Nephron (organoid): ENCODE results near the gene FOXO1.
A peak's percentile ranks its signal among the peaks of the same experiment; 100 is the strongest.

Experiments
- H3K27ac Mint-ChIP-seq, 3 experiments: 2 replicates each; pipeline ENCODE4 v1.8.0; 2020; ENCODE audit warnings: mixed read lengths in 3 of 3, mild to moderate bottlenecking in 2 of 3, moderate library complexity in 1 of 3
- H3K27me3 Mint-ChIP-seq: 2 replicates; pipeline ENCODE4 v1.8.0; 2021; ENCODE audit warnings: low read depth, mild to moderate bottlenecking, moderate library complexity, mixed read lengths
- H3K36me3 Mint-ChIP-seq: 2 replicates; pipeline ENCODE4 v1.8.0; 2020; ENCODE audit warnings: low read depth, mixed read lengths
- H3K4me1 Mint-ChIP-seq: 2 replicates; pipeline ENCODE4 v1.8.0; 2020; ENCODE audit warnings: mixed read lengths
- H3K4me3 Mint-ChIP-seq, 3 experiments: 2 replicates each; pipeline ENCODE4 v1.8.0; 2020; ENCODE audit warnings: mild to moderate bottlenecking in 3 of 3, mixed read lengths in 3 of 3, moderate library complexity in 2 of 3
- H3K9me3 Mint-ChIP-seq: 2 replicates; pipeline ENCODE4 v1.8.0; 2020; ENCODE audit warnings: mixed read lengths
- TF ChIP-seq, protein P1 (sequence below), 3 experiments: fragments of 200-600 bp; sonication (generic); IDR thresholded peaks; one replicate each; pipeline ENCODE4 v1.5.0; 2021; ENCODE audit warnings: antibody characterized with exemption in 3 of 3; ENCODE audit not compliant: unreplicated experiment in 3 of 3

FOXO1 gene

DNA sequence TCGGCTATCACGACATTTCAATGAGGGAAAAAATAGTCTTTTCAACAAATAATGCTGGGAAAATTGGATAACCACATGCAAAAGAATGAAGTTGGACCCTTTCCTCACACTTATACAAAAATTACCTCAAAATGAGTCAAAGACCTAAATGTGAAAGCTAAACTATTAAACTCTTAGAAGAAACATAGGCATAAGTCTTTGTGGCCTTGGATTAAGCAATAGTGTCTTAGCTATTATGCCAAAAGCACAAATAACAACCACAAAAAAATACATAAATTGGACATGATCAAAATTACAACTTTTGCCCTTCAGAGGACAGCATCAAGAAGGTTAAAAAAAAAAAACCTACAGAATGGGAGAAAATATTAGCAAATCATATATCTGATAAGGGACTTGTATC lies 156.6 kb downstream of the FOXO1 start:
- Mint-ChIP-seq H3K9me3 (peaks cover 8% of the 10 kb centered on the region), H3K4me1 (peaks cover 15% of the 10 kb centered on the region), H3K36me3 (no peaks in the 10 kb centered on the region), H3K27ac (no peak overlapping the region), H3K4me3 (no peak overlapping the region), H3K27me3 (peaks cover 3% of the 10 kb centered on the region)
- TF ChIP-seq, protein P1, sequence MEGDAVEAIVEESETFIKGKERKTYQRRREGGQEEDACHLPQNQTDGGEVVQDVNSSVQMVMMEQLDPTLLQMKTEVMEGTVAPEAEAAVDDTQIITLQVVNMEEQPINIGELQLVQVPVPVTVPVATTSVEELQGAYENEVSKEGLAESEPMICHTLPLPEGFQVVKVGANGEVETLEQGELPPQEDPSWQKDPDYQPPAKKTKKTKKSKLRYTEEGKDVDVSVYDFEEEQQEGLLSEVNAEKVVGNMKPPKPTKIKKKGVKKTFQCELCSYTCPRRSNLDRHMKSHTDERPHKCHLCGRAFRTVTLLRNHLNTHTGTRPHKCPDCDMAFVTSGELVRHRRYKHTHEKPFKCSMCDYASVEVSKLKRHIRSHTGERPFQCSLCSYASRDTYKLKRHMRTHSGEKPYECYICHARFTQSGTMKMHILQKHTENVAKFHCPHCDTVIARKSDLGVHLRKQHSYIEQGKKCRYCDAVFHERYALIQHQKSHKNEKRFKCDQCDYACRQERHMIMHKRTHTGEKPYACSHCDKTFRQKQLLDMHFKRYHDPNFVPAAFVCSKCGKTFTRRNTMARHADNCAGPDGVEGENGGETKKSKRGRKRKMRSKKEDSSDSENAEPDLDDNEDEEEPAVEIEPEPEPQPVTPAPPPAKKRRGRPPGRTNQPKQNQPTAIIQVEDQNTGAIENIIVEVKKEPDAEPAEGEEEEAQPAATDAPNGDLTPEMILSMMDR (IDR thresholded peaks at IDR 0.05; ENCODE audit: unreplicated experiment in 3 of 3), result no peak

DNA sequence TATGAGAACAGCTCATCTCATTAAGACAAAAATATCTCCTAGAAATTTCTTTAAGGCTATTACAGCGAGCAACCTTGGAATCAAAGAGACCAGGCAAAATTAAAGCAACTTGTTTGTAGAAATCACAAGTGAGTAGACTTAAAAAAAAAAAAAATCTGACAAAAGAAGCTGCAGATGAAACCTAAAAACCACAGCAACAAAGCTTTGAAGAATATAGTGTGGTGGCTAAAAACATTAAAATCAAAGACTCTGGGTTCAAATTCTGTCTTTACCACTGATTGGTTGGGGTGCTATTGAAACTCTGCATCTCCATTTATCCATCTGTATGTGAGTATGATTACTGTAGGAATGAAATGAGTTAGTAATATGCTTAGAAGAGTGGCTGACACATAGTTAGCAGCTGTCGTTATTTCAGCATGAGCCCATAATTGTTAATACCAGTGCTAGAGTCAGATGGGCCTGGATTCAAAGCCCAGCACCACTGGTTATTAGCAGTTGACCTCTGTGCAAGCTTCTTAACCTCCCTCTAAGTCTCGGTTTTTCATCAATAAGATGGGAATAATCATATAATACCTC lies 157.6 kb downstream of the FOXO1 start:
- Mint-ChIP-seq H3K36me3 (no peaks in the 10 kb centered on the region), H3K27ac (peak overlapping the region in 1 of 3 experiments; percentile 40)
- TF ChIP-seq, protein P1 (IDR thresholded peaks at IDR 0.05; ENCODE audit: unreplicated experiment in 3 of 3), result no peak

DNA sequence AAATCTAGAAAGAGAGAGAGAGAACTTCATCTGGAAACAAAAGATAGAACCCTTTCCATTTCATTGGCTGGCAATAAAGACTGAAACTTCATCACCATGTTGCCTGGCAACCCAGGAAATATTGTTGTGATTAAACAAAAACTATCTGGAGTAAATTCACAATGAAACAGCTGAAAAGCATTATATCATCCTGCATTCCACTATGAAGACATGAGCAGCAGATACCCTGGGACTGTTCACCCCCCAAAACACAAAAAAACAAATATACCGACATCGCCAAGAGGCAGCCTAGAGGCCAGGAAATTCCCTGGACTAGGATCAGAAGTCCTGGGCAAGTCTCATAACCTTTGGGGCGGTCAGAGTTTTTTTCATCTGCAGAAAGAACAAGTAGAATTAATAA lies 158.3 kb downstream of the FOXO1 start:
- TF ChIP-seq, protein P1 (IDR thresholded peaks at IDR 0.05; ENCODE audit: unreplicated experiment in 3 of 3), result no peak
- peaks cover 8% of the 10 kb centered on the region for H3K9me3 Mint-ChIP-seq
- H3K36me3 Mint-ChIP-seq, result no peaks in the 10 kb centered on the region
- H3K27ac Mint-ChIP-seq, result peak overlapping the region in 2 of 3 experiments; percentile 39 to 40
- H3K4me1 Mint-ChIP-seq, result peaks cover 24% of the 10 kb centered on the region
- no peak overlapping the region for H3K4me3 Mint-ChIP-seq
- H3K27me3 Mint-ChIP-seq, result peaks cover 3% of the 10 kb centered on the region

More for the DNA sequence above, 157.6 kb downstream of the FOXO1 start:
- H3K4me3 Mint-ChIP-seq, result no peak overlapping the region
- peaks cover 3% of the 10 kb centered on the region for H3K27me3 Mint-ChIP-seq
- H3K9me3 Mint-ChIP-seq, result peaks cover 8% of the 10 kb centered on the region
- peaks cover 24% of the 10 kb centered on the region for H3K4me1 Mint-ChIP-seq

DNA sequence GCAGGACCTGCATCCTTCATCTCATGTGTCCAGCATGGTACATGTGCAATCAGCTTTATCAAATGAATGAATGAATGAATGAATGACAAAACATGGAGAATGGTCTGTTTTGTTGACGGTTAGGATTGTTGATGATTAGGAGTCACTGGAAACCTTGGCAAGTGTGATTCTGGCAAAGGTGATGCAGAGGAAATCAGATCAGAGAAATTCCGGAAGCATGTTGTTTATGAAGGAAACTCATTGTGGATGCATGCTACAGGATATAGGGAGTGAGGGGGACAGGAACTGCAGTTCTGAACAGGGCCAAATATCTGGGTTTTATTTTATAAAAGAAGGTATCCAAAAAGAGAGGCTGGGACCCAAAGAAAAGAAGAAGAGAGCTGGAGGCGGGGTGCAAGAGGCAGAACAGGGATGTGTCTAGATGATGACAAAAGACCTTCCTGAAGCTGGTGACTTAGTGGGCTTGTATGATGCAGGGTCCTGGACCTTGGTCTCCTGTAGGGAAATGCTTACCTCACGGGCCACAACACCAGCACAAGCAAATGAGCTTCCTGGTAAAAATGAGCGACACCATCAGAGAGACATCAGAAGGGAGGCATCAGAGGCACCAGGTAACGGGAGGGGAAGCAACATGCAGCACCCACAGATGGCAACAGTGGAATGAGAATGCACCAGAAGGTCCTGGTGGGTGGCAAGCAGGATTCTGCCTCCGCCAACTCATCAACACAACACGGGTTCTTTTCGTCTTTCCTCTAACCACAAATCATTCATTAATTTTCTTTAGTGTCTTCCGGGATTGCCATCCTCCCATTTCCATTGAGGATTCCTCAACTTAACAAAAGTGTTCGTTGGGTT lies 159.6 kb downstream of the FOXO1 start:
- TF ChIP-seq, protein P1 (IDR thresholded peaks at IDR 0.05; ENCODE audit: unreplicated experiment in 3 of 3), result no peak
- peaks cover 8% of the 10 kb centered on the region for H3K9me3 Mint-ChIP-seq
- peaks cover 24% of the 10 kb centered on the region for H3K4me1 Mint-ChIP-seq
- no peaks in the 10 kb centered on the region for H3K27me3 Mint-ChIP-seq
- no peaks in the 10 kb centered on the region for H3K36me3 Mint-ChIP-seq
- H3K4me3 Mint-ChIP-seq, result no peak overlapping the region
- H3K27ac Mint-ChIP-seq, result no peak overlapping the region
